ENCODE data around the gene DMXL1. TPM values are rescaled to one million over a fixed set of nuclear protein-coding genes. Genes with fewer than 3 reads are reported as not detected.
"Not testable (repeated sequence)": the region's sequence is repeated elsewhere in the genome, so short reads cannot be mapped to it uniquely, and the experiment has no call there.

Gene DMXL1
- total RNA-seq, 2 experiments from 2014 or later: 28.4 to 29.1 TPM

- no peak for TF ChIP-seq CTCF (IDR thresholded peaks at IDR 0.05)
- POLR2A ChIA-PET: interaction anchor here (0.8 to 2.3 kb wide), 5 partner anchors 30 to 167 kb away, joined by 3 to 14 read pairs (median 5); partner anchors contain the start of gene DMXL1
- H3K4me1 Mint-ChIP-seq (ENCODE audit: low read depth): peaks cover 42% of the 10 kb centered on the region
- H3K4me3 Mint-ChIP-seq: peak overlapping the region; percentile 70
- peak overlapping the region; percentile 97 for H3K27ac Mint-ChIP-seq
- Histone ChIP-seq H3K9me3 (ENCODE audit: control insufficient read depth in 1 of 2, insufficient read depth in 1 of 2, low read length in 2 of 2) (no peaks in the 10 kb centered on the region), H3K36me3 (ENCODE audit: insufficient read depth, low read length) (peaks cover 13% of the 10 kb centered on the region), H3K27ac (ENCODE audit: low read depth in 1 of 2, low read length in 2 of 2) (peak overlapping the region in 1 of 2 donors; percentile 10), H3K27me3 (ENCODE audit: control insufficient read depth in 1 of 2, insufficient read depth in 2 of 2, low read length in 2 of 2) (no peaks in the 10 kb centered on the region), H3K4me3 (ENCODE audit: low read length) (no peak overlapping the region), H3K4me1 (ENCODE audit: insufficient read depth, low read length) (no peaks in the 10 kb centered on the region)
- CTCF ChIA-PET: interaction anchor here (0.8 to 1.7 kb wide), 8 partner anchors 8 to 251 kb away, joined by 3 to 7 read pairs (median 3); partner anchors contain the start of genes DMXL1 and DTWD2
- peaks cover 30% of the 10 kb centered on the region for H3K36me3 Mint-ChIP-seq (ENCODE audit: low read depth)
- H3K27me3 Mint-ChIP-seq: no peaks in the 10 kb centered on the region
- intact Hi-C loops (cut with DNase I, micrococcal nuclease): loop anchor here in 1 of 2 experiments (2.0 kb wide), 1 partner anchor 30 kb away; no protein-coding TSS in a partner anchor
- ATAC-seq (ENCODE audit: poor library complexity): peak; percentile 94
- no peaks in the 10 kb centered on the region for H3K9me3 Mint-ChIP-seq
- peak in 3 of 14 experiments; percentile 6 to 40 (median 38) for DNase-seq
Observed at GRCh38 chr5:119238265-119239118, 167.6 kb downstream of the DMXL1 start.

DNA sequence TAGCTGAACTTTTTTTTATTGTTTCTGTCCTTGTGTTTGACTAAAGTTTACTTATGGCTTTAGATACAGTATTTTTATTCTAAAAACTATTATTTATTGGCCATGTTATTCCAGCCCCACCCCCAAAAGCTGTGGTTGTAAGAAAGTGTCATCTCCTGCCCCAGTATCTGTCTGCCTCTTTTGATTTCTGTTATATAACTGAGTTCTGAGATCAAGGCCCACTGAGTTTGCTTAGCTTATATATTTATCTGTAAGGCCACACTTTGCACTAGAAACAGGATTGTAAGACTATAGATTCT lies 168.2 kb downstream of the DMXL1 start:
- intact Hi-C loops (cut with DNase I, micrococcal nuclease): loop anchor here in 1 of 2 experiments (2.0 kb wide), 1 partner anchor 30 kb away; no protein-coding TSS in a partner anchor
- Histone ChIP-seq H3K9me3 (ENCODE audit: control insufficient read depth in 1 of 2, insufficient read depth in 1 of 2, low read length in 2 of 2) (no peaks in the 10 kb centered on the region), H3K4me1 (ENCODE audit: insufficient read depth, low read length) (no peaks in the 10 kb centered on the region), H3K27me3 (ENCODE audit: control insufficient read depth in 1 of 2, insufficient read depth in 2 of 2, low read length in 2 of 2) (no peaks in the 10 kb centered on the region), H3K36me3 (ENCODE audit: insufficient read depth, low read length) (peaks cover 12% of the 10 kb centered on the region), H3K27ac (ENCODE audit: low read depth in 1 of 2, low read length in 2 of 2) (no peak overlapping the region), H3K4me3 (ENCODE audit: low read length) (no peak overlapping the region)
- DNase-seq (peak in 2 of 14 experiments; percentile 24 to 27), ATAC-seq (ENCODE audit: poor library complexity) (peak; percentile 70)
- no peak for TF ChIP-seq CTCF (IDR thresholded peaks at IDR 0.05)
- Mint-ChIP-seq H3K36me3 (ENCODE audit: low read depth) (peaks cover 30% of the 10 kb centered on the region), H3K9me3 (no peaks in the 10 kb centered on the region), H3K4me3 (peak overlapping the region; percentile 70), H3K27ac (peak overlapping the region; percentile 97), H3K4me1 (ENCODE audit: low read depth) (peaks cover 40% of the 10 kb centered on the region), H3K27me3 (no peaks in the 10 kb centered on the region)
- ChIA-PET POLR2A (interaction anchor here (0.6 to 2.3 kb wide), 5 partner anchors 29 to 168 kb away, joined by 3 to 14 read pairs (median 5); partner anchors contain the start of gene DMXL1), CTCF (interaction anchor here (1.0 to 1.7 kb wide), 3 partner anchors 8 to 251 kb away, joined by 3 to 7 read pairs (median 4); partner anchors contain the start of gene DTWD2)

GRCh38 chr5:119239826-119240225 lies 168.9 kb downstream of the DMXL1 start:
- intact Hi-C loops (cut with DNase I, micrococcal nuclease): loop anchor here in 1 of 2 experiments (2.0 kb wide), 1 partner anchor 29 kb away; no protein-coding TSS in a partner anchor
- DNase-seq; H3K27ac Mint-ChIP-seq; H3K4me3 ChIP-seq (ENCODE audit: low read length); H3K36me3 ChIP-seq (ENCODE audit: insufficient read depth, low read length); H3K27ac ChIP-seq (ENCODE audit: low read depth in 1 of 2, low read length in 2 of 2); ATAC-seq (ENCODE audit: poor library complexity); H3K4me1 ChIP-seq (ENCODE audit: insufficient read depth, low read length); H3K4me3 Mint-ChIP-seq; H3K9me3 ChIP-seq (ENCODE audit: control insufficient read depth in 1 of 2, insufficient read depth in 1 of 2, low read length in 2 of 2); H3K9me3 Mint-ChIP-seq; H3K27me3 Mint-ChIP-seq; H3K27me3 ChIP-seq (ENCODE audit: control insufficient read depth in 1 of 2, insufficient read depth in 2 of 2, low read length in 2 of 2): not testable (repeated sequence)
- ChIA-PET POLR2A (interaction anchor here (0.6 kb wide), 1 partner anchor 75 kb away, joined by 3 read pairs; no protein-coding TSS in a partner anchor), CTCF (interaction anchor here (1.1 to 1.7 kb wide), 2 partner anchors 11 to 252 kb away, joined by 3 to 7 read pairs; partner anchors contain the start of gene DTWD2)
- H3K4me1 Mint-ChIP-seq (ENCODE audit: low read depth): peaks cover 32% of the 10 kb centered on the region
- H3K36me3 Mint-ChIP-seq (ENCODE audit: low read depth): peaks cover 25% of the 10 kb centered on the region

Measured in CD4-positive, alpha-beta T cell (primary cell).